Measurements from ENCODE around the gene CYTH1.

GRCh38 chr17:78675836-78676235, 106.2 kb downstream of the CYTH1 start:
- TF ChIP-seq, protein P1, sequence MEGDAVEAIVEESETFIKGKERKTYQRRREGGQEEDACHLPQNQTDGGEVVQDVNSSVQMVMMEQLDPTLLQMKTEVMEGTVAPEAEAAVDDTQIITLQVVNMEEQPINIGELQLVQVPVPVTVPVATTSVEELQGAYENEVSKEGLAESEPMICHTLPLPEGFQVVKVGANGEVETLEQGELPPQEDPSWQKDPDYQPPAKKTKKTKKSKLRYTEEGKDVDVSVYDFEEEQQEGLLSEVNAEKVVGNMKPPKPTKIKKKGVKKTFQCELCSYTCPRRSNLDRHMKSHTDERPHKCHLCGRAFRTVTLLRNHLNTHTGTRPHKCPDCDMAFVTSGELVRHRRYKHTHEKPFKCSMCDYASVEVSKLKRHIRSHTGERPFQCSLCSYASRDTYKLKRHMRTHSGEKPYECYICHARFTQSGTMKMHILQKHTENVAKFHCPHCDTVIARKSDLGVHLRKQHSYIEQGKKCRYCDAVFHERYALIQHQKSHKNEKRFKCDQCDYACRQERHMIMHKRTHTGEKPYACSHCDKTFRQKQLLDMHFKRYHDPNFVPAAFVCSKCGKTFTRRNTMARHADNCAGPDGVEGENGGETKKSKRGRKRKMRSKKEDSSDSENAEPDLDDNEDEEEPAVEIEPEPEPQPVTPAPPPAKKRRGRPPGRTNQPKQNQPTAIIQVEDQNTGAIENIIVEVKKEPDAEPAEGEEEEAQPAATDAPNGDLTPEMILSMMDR (conservative IDR thresholded peaks at IDR 0.05; ENCODE audit: low read length), result no peak
- TF ChIP-seq EZH2phosphoT487 (IDR thresholded peaks at IDR 0.05; ENCODE audit: borderline replicate concordance, low read depth, low read length), result no peak

Measured in OCI-LY7 (cell line).